VCaP (cell line): ENCODE measurements around the gene CRLF1.
"Not testable (repeated sequence)": the region's sequence is repeated elsewhere in the genome, so short reads cannot be mapped to it uniquely, and the experiment has no call there.

Experiments used
- H3K27ac ChIP-seq: fragments of 450-650 bp; 2 replicates; pipeline ENCODE4 v1.5.1; 2017
- TF ChIP-seq, protein P1 (sequence below): fragments of 450-650 bp; conservative IDR thresholded peaks from 2 replicates; pipeline ENCODE4 v1.5.1; 2017; ENCODE audit warnings: mild to moderate bottlenecking, moderate library complexity

CRLF1 gene

DNA sequence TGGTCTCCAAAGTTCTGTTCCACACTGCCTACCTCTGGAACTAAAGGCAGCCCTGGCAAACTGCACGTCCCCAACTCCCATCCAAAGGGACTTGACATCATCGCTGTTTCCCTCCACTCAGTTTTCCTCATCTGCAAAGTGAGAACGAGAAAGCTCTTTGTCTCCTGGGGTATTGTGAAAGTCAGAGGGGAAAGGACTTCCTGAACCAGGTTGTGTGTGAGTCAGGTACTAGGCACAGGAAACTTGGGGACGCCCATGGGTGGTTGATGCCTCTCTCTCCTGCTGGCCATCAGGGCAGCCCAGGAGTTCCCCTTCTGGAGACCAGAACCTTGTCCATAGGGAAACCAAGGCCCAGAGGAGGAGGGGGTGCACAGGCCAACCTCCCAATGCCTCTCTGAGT is 4.7 kb downstream of the CRLF1 start:
- TF ChIP-seq, protein P1, sequence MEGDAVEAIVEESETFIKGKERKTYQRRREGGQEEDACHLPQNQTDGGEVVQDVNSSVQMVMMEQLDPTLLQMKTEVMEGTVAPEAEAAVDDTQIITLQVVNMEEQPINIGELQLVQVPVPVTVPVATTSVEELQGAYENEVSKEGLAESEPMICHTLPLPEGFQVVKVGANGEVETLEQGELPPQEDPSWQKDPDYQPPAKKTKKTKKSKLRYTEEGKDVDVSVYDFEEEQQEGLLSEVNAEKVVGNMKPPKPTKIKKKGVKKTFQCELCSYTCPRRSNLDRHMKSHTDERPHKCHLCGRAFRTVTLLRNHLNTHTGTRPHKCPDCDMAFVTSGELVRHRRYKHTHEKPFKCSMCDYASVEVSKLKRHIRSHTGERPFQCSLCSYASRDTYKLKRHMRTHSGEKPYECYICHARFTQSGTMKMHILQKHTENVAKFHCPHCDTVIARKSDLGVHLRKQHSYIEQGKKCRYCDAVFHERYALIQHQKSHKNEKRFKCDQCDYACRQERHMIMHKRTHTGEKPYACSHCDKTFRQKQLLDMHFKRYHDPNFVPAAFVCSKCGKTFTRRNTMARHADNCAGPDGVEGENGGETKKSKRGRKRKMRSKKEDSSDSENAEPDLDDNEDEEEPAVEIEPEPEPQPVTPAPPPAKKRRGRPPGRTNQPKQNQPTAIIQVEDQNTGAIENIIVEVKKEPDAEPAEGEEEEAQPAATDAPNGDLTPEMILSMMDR, result no peak
- no peak overlapping the region for H3K27ac ChIP-seq

- not testable (repeated sequence) for H3K27ac ChIP-seq
These were observed 5.8 kb downstream of the CRLF1 start for GRCh38 chr19:18600692-18601397.

GRCh38 chr19:18599485-18599884 is 7.1 kb downstream of the CRLF1 start:
- TF ChIP-seq, protein P1, result no peak
- no peak overlapping the region for H3K27ac ChIP-seq

GRCh38 chr19:18597809-18598660 is 8.6 kb downstream of the CRLF1 start:
- H3K27ac ChIP-seq, result no peak overlapping the region
- TF ChIP-seq, protein P1, result no peak

GRCh38 chr19:18596752-18597157 is 9.8 kb downstream of the CRLF1 start:
- no peak overlapping the region for H3K27ac ChIP-seq
- TF ChIP-seq, protein P1, result no peak

- TF ChIP-seq, protein P1, result no peak
- no peak overlapping the region for H3K27ac ChIP-seq
These were observed 11.1 kb downstream of the CRLF1 start for GRCh38 chr19:18595475-18595874.

DNA sequence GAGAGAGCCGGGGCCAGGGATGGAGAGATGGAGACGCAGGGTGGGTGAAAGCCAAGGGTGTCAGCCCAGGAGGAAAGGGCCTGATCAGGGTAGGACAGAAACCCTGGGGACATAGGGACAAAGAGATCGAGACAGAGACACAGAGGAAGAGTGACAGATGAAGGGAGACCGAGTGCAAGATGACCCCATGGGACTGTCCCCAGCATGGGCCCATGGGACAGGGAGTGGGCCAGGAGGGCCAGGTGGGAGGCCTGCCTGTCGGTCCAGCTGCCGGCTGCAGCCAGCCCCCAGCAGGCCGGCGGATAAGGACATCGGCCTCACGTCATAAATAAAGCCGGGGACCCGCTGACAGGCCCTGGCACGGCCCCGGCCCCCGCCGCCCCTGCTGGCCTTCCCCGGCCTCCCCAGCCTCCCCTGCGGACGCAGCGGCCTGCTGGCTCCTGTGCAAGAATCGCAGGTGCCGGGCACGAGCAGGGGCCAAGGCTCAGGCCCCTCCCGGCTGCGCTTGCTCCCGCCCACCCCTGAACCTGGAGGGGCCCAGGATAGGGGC is 11.7 kb downstream of the CRLF1 start:
- TF ChIP-seq, protein P1, result no peak
- peak overlapping the region; percentile 37; the same call in 1 of the 2 replicates for H3K27ac ChIP-seq
